Measurements from ENCODE around the gene CLDN16. TPM values are rescaled to one million over a fixed set of nuclear protein-coding genes. Genes with fewer than 3 reads are reported as not detected.

The CLDN16 gene
- not detected for total RNA-seq

GRCh38 chr3:190387578-190388213, at the start of gene CLDN16:
Gene CLDN16 (plus strand): TSS chr3:190388163. CDS start chr3:190388330, 167 bp downstream.
- ATAC-seq = no peak
- WGBS, 2 donors (ENCODE audit: low coverage in 1 of 2) = 80 to 84% methylated on average over 9 to 12 of the region's 12 CpGs
- H3K27ac ChIP-seq = no peak within 1 kb of the TSS
- no peak within 1 kb of the TSS for H3K4me3 ChIP-seq
- no peaks in the 10 kb centered on the region for H3K4me1 ChIP-seq
- H3K9me3 ChIP-seq = no peaks in the 10 kb centered on the region
- TF ChIP-seq POLR2AphosphoS5 (IDR thresholded peaks at IDR 0.05) = no peak
- no peak for TF ChIP-seq POLR2A (IDR thresholded peaks at IDR 0.05)
- no peak for TF ChIP-seq EP300 (IDR thresholded peaks at IDR 0.05)
- no peak for TF ChIP-seq CTCF (IDR thresholded peaks at IDR 0.05)
- H3K36me3 ChIP-seq = no peaks in the 10 kb centered on the region
- no peaks in the 10 kb centered on the region for H3K27me3 ChIP-seq

GRCh38 chr3:190338717-190339116, 49.2 kb upstream of the CLDN16 start:
- Histone ChIP-seq H3K4me3 (no peak overlapping the region), H3K27me3 (no peaks in the 10 kb centered on the region), H3K27ac (no peak overlapping the region), H3K4me1 (peaks cover 0 to 8% (median 0%) of the 10 kb centered on the region in 3 donors), H3K36me3 (no peaks in the 10 kb centered on the region), H3K9me3 (no peaks in the 10 kb centered on the region)
- TF ChIP-seq CTCF (IDR thresholded peaks at IDR 0.05) (no peak), EP300 (IDR thresholded peaks at IDR 0.05) (no peak), POLR2A (IDR thresholded peaks at IDR 0.05) (no peak), POLR2AphosphoS5 (IDR thresholded peaks at IDR 0.05) (no peak)
- ATAC-seq = no peak

- no peak for ATAC-seq
These were observed 48.8 kb upstream of the CLDN16 start for GRCh38 chr3:190339130-190339529.

GRCh38 chr3:190340071-190340470, 47.9 kb upstream of the CLDN16 start:
- TF ChIP-seq CTCF (IDR thresholded peaks at IDR 0.05) (no peak), POLR2A (IDR thresholded peaks at IDR 0.05) (no peak), EP300 (IDR thresholded peaks at IDR 0.05) (no peak), POLR2AphosphoS5 (IDR thresholded peaks at IDR 0.05) (no peak)
- Histone ChIP-seq H3K27ac (no peak overlapping the region), H3K36me3 (no peaks in the 10 kb centered on the region), H3K9me3 (no peaks in the 10 kb centered on the region), H3K4me3 (no peak overlapping the region), H3K27me3 (no peaks in the 10 kb centered on the region), H3K4me1 (peaks cover 0 to 14% (median 0%) of the 10 kb centered on the region in 3 donors)
- no peak for ATAC-seq
- 66 to 75% methylated on average over 2 of the region's 2 CpGs for WGBS, 2 donors (ENCODE audit: low coverage in 1 of 2)

More at GRCh38 chr3:190339130-190339529, 48.8 kb upstream of the CLDN16 start:
- H3K4me3 ChIP-seq = no peak overlapping the region
- H3K36me3 ChIP-seq = no peaks in the 10 kb centered on the region
- TF ChIP-seq EP300 (IDR thresholded peaks at IDR 0.05) (no peak), POLR2A (IDR thresholded peaks at IDR 0.05) (no peak), CTCF (IDR thresholded peaks at IDR 0.05) (no peak), POLR2AphosphoS5 (IDR thresholded peaks at IDR 0.05) (no peak)
- H3K4me1 ChIP-seq = peaks cover 0 to 8% (median 0%) of the 10 kb centered on the region in 3 donors
- H3K27me3 ChIP-seq = no peaks in the 10 kb centered on the region
- H3K27ac ChIP-seq = no peak overlapping the region
- no peaks in the 10 kb centered on the region for H3K9me3 ChIP-seq

Data from gastroesophageal sphincter (tissue), 4 donors.